CD8-positive, alpha-beta memory T cell (primary cell): Measurements from ENCODE around the gene SSNA1. TPM values are rescaled to one million over a fixed set of nuclear protein-coding genes. Genes with fewer than 3 reads are reported as not detected.

Experiments
- CTCF ChIA-PET: fragments of 350-600 bp; sonication (Branson Sonifier 250); formaldehyde crosslinking; loops from one replicate; lab custom pipeline; 2021; ENCODE audit warnings: antibody characterized with exemption; lab: Charles Lee
- POLR2A ChIA-PET: fragments of 350-600 bp; sonication (Branson Sonifier 250); formaldehyde crosslinking; loops from one replicate; lab custom pipeline; 2021; ENCODE audit warnings: antibody characterized with exemption; lab: Charles Lee
- DNase-seq, 5 donors: peaks; one replicate each; pipeline versions ENCODE4 v3.0.0 to v3.0.0-alpha.2; 2020 to 2022; ENCODE audit warnings: mixed read lengths in 1 of 5
- H3K27ac ChIP-seq: one replicate; pipeline ENCODE4 v1.7.0; 2013; ENCODE audit warnings: low read depth, mild to moderate bottlenecking, low read length, moderate library complexity
- H3K27me3 ChIP-seq: 2 replicates; pipeline ENCODE4 v1.7.0; 2013; ENCODE audit warnings: low read length, mild to moderate bottlenecking; ENCODE audit not compliant: insufficient read depth, poor library complexity, severe bottlenecking
- H3K36me3 ChIP-seq: 2 replicates; pipeline ENCODE4 v1.7.0; 2013; ENCODE audit warnings: mild to moderate bottlenecking, low read length, moderate library complexity; ENCODE audit not compliant: insufficient read depth
- H3K4me1 ChIP-seq: 2 replicates; pipeline ENCODE4 v1.7.0; 2013; ENCODE audit warnings: mild to moderate bottlenecking, low read length, moderate library complexity; ENCODE audit not compliant: insufficient read depth
- H3K4me3 ChIP-seq: 2 replicates; pipeline ENCODE4 v1.7.0; 2013; ENCODE audit warnings: mild to moderate bottlenecking, low read length
- H3K9me3 ChIP-seq: 2 replicates; pipeline ENCODE4 v1.7.0; 2013; ENCODE audit warnings: mild to moderate bottlenecking, low read length
- H3K27ac Mint-ChIP-seq, 8 donors: one replicate each; pipeline ENCODE4 v1.8.0; 2020 to 2021; ENCODE audit warnings: mixed read lengths in 8 of 8, mild to moderate bottlenecking in 6 of 8, inconsistent platforms in 3 of 8, moderate library complexity in 3 of 8
- H3K27me3 Mint-ChIP-seq, 2 donors: one replicate each; pipeline ENCODE4 v1.8.0; 2020 to 2021; ENCODE audit warnings: mixed read lengths in 2 of 2, mild to moderate bottlenecking in 1 of 2, moderate library complexity in 1 of 2
- H3K36me3 Mint-ChIP-seq, 3 donors: one replicate each; pipeline ENCODE4 v1.8.0; 2020 to 2021; ENCODE audit warnings: mixed read lengths in 3 of 3, inconsistent platforms in 1 of 3, mild to moderate bottlenecking in 1 of 3
- H3K4me1 Mint-ChIP-seq, 3 donors: one replicate each; pipeline ENCODE4 v1.8.0; 2020 to 2021; ENCODE audit warnings: mixed read lengths in 3 of 3, inconsistent platforms in 1 of 3, mild to moderate bottlenecking in 1 of 3
- H3K4me3 Mint-ChIP-seq, 7 donors: one replicate each; pipeline ENCODE4 v1.8.0; 2020 to 2021; ENCODE audit warnings: mixed read lengths in 7 of 7, mild to moderate bottlenecking in 6 of 7, moderate library complexity in 4 of 7, inconsistent platforms in 2 of 7
- H3K9me3 Mint-ChIP-seq, 5 donors: one replicate each; pipeline ENCODE4 v1.8.0; 2020 to 2022; ENCODE audit warnings: mixed read lengths in 5 of 5, mild to moderate bottlenecking in 3 of 5, moderate library complexity in 2 of 5, inconsistent platforms in 1 of 5
- polyA plus RNA-seq: library from polyadenylated mRNA; unstranded; fragments of 300-500 nt; fragmentation: Illumina TruSeq; gene quantifications from one replicate; pipeline ENCODE4 v1.2.3, GENCODE V29; 2021
- total RNA-seq, 2 experiments: library from RNA; stranded (reverse); gene quantifications; one replicate each; pipeline ENCODE4 v1.2.3, GENCODE V29; 2021

Gene SSNA1
- total and polyA plus RNA-seq, 3 experiments from 2014 or later = 114 to 138 (median 118) TPM

- Histone ChIP-seq H3K27me3 (no peaks in the 10 kb centered on the region), H3K4me1 (no peaks in the 10 kb centered on the region), H3K4me3 (no peak overlapping the region), H3K27ac (peak overlapping the region; percentile 38), H3K36me3 (no peaks in the 10 kb centered on the region), H3K9me3 (no peaks in the 10 kb centered on the region)
- Mint-ChIP-seq H3K27ac (peak overlapping the region in 1 of 8 donors; percentile 65), H3K27me3 (peaks cover 4 to 12% of the 10 kb centered on the region in 2 donors), H3K9me3 (no peaks in the 10 kb centered on the region), H3K4me3 (no peak overlapping the region), H3K4me1 (peaks cover 0 to 1% (median 0%) of the 10 kb centered on the region in 3 donors), H3K36me3 (no peaks in the 10 kb centered on the region)
- POLR2A ChIA-PET = interaction anchor here (0.6 kb wide), 1 partner anchor 20 kb away, joined by 3 read pairs; no protein-coding TSS in a partner anchor
- DNase-seq = no peak
- CTCF ChIA-PET = interaction anchor here (0.7 to 1.7 kb wide), 3 partner anchors 24 to 87 kb away, joined by 3 to 4 read pairs (median 3); no protein-coding TSS in a partner anchor
Observed at GRCh38 chr9:137149942-137150616, 38.4 kb upstream of the SSNA1 start.

- Mint-ChIP-seq H3K27me3 (peaks cover 7 to 15% of the 10 kb centered on the region in 2 donors), H3K9me3 (no peaks in the 10 kb centered on the region), H3K4me3 (peak overlapping the region in 1 of 7 donors; percentile 56), H3K36me3 (no peaks in the 10 kb centered on the region), H3K27ac (peak overlapping the region in 1 of 8 donors; percentile 65), H3K4me1 (peaks cover 0 to 1% (median 0%) of the 10 kb centered on the region in 3 donors)
- DNase-seq = peak in 1 of 5 donors; percentile 17
- H3K27me3 ChIP-seq = no peaks in the 10 kb centered on the region
- H3K4me1 ChIP-seq = no peaks in the 10 kb centered on the region
- POLR2A ChIA-PET = interaction anchor here (0.6 kb wide), 1 partner anchor 21 kb away, joined by 3 read pairs; no protein-coding TSS in a partner anchor
- H3K36me3 ChIP-seq = no peaks in the 10 kb centered on the region
- no peak overlapping the region for H3K27ac ChIP-seq
- H3K9me3 ChIP-seq = no peaks in the 10 kb centered on the region
- CTCF ChIA-PET = interaction anchor here (1.4 to 1.7 kb wide), 2 partner anchors 44 to 86 kb away, joined by 3 to 4 read pairs; no protein-coding TSS in a partner anchor
- H3K4me3 ChIP-seq = no peak overlapping the region
Observed at GRCh38 chr9:137150617-137151457, 37.6 kb upstream of the SSNA1 start.

- Histone ChIP-seq H3K4me1 (peaks cover 7% of the 10 kb centered on the region), H3K36me3 (no peaks in the 10 kb centered on the region), H3K4me3 (no peak overlapping the region), H3K27me3 (peaks cover 8% of the 10 kb centered on the region), H3K9me3 (no peaks in the 10 kb centered on the region), H3K27ac (no peak overlapping the region)
- H3K4me3 Mint-ChIP-seq = no peak overlapping the region
- CTCF ChIA-PET = no interaction called here
- POLR2A ChIA-PET = no interaction called here
- H3K9me3 Mint-ChIP-seq = no peaks in the 10 kb centered on the region
- peaks cover 8 to 21% of the 10 kb centered on the region in 2 donors for H3K27me3 Mint-ChIP-seq
- no peaks in the 10 kb centered on the region for H3K36me3 Mint-ChIP-seq
- DNase-seq = no peak
- H3K4me1 Mint-ChIP-seq = peaks cover 0 to 13% (median 4%) of the 10 kb centered on the region in 3 donors
- no peak overlapping the region for H3K27ac Mint-ChIP-seq
Observed at GRCh38 chr9:137152844-137153405, 35.6 kb upstream of the SSNA1 start.

DNA sequence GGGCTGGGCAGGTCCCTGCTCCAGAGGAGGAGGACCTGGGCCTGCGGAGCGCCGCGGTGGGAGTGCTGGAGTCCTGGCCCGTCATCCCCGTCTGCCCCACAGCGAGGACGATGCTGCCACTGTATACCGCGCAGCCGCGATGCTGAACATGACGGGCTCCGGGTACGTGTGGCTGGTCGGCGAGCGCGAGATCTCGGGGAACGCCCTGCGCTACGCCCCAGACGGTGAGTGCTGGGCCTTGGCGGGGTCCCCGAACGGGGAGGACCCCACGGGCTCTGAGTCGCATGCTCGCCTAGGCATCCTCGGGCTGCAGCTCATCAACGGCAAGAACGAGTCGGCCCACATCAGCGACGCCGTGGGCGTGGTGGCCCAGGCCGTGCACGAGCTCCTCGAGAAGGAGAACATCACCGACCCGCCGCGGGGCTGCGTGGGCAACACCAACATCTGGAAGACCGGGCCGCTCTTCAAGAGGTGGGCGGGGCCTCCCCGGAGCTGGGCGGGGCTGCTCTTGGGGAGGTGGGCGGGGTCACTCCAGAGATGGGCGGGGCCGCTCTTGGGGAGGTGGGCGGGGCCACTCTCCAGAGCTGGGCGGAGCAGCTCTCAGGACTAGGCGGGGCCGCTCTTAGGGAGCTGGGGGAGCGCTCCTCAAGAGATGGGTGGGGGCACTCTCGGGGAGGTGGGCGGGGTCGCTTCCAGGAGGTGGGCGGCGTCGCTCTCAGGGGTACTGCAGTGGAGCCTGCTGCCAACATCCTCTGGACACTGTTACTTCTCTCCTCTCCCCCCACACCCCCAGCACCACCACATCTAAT is 31.7 kb upstream of the SSNA1 start:
- ChIA-PET POLR2A (interaction anchor here (1.2 kb wide), 1 partner anchor 27 kb away, joined by 4 read pairs; no protein-coding TSS in a partner anchor), CTCF (interaction anchor here (0.6 to 1.1 kb wide), 2 partner anchors 61 to 315 kb away, joined by 3 to 4 read pairs; partner anchors contain the start of gene AJM1)
- peaks cover 0 to 2% (median 0%) of the 10 kb centered on the region in 5 donors for H3K9me3 Mint-ChIP-seq
- peaks cover 13% of the 10 kb centered on the region for H3K4me1 ChIP-seq
- no peaks in the 10 kb centered on the region for H3K36me3 ChIP-seq
- no peak overlapping the region for H3K27ac Mint-ChIP-seq
- peaks cover 0 to 28% (median 15%) of the 10 kb centered on the region in 3 donors for H3K4me1 Mint-ChIP-seq
- peak; percentile 41 to 66 (median 48) for DNase-seq
- H3K27ac ChIP-seq = no peak overlapping the region
- no peaks in the 10 kb centered on the region for H3K9me3 ChIP-seq
- H3K27me3 Mint-ChIP-seq = peaks cover 26 to 38% of the 10 kb centered on the region in 2 donors
- H3K27me3 ChIP-seq = peaks cover 19% of the 10 kb centered on the region
- H3K4me3 Mint-ChIP-seq = peak overlapping the region in 6 of 7 donors; percentile 23 to 69 (median 59)
- H3K36me3 Mint-ChIP-seq = no peaks in the 10 kb centered on the region
- H3K4me3 ChIP-seq = peak overlapping the region; percentile 41

- no peak for DNase-seq
- H3K27ac ChIP-seq = no peak overlapping the region
- H3K4me1 ChIP-seq = peaks cover 13% of the 10 kb centered on the region
- ChIA-PET POLR2A (interaction anchor here (1.2 kb wide), 1 partner anchor 28 kb away, joined by 4 read pairs; no protein-coding TSS in a partner anchor), CTCF (no interaction called here)
- Mint-ChIP-seq H3K36me3 (no peaks in the 10 kb centered on the region), H3K27me3 (peaks cover 29 to 38% of the 10 kb centered on the region in 2 donors), H3K27ac (no peak overlapping the region), H3K4me1 (peaks cover 0 to 28% (median 15%) of the 10 kb centered on the region in 3 donors), H3K4me3 (peak overlapping the region in 4 of 7 donors; percentile 26 to 49 (median 36)), H3K9me3 (peaks cover 0 to 2% (median 0%) of the 10 kb centered on the region in 5 donors)
- no peak overlapping the region for H3K4me3 ChIP-seq
- no peaks in the 10 kb centered on the region for H3K36me3 ChIP-seq
- peaks cover 19% of the 10 kb centered on the region for H3K27me3 ChIP-seq
- no peaks in the 10 kb centered on the region for H3K9me3 ChIP-seq
Observed at GRCh38 chr9:137157618-137158415, 30.7 kb upstream of the SSNA1 start.

GRCh38 chr9:137158625-137159024 is 29.9 kb upstream of the SSNA1 start:
- POLR2A ChIA-PET = no interaction called here

More at GRCh38 chr9:137158625-137159024, 29.9 kb upstream of the SSNA1 start:
- peaks cover 29 to 42% of the 10 kb centered on the region in 2 donors for H3K27me3 Mint-ChIP-seq
- peaks cover 0 to 2% (median 0%) of the 10 kb centered on the region in 5 donors for H3K9me3 Mint-ChIP-seq
- no peak overlapping the region for H3K4me3 Mint-ChIP-seq
- no peak overlapping the region for H3K27ac Mint-ChIP-seq
- no peak overlapping the region for H3K4me3 ChIP-seq
- no peak for DNase-seq
- CTCF ChIA-PET = no interaction called here
- H3K4me1 ChIP-seq = peaks cover 13% of the 10 kb centered on the region
- H3K4me1 Mint-ChIP-seq = peaks cover 0 to 31% (median 15%) of the 10 kb centered on the region in 3 donors
- H3K27ac ChIP-seq = no peak overlapping the region
- peaks cover 19% of the 10 kb centered on the region for H3K27me3 ChIP-seq
- H3K9me3 ChIP-seq = no peaks in the 10 kb centered on the region
- H3K36me3 ChIP-seq = no peaks in the 10 kb centered on the region
- no peaks in the 10 kb centered on the region for H3K36me3 Mint-ChIP-seq
